ENCODE measurements around the gene ADCY2. TPM values are rescaled to one million over a fixed set of nuclear protein-coding genes. Genes with fewer than 3 reads are reported as not detected.

Gene ADCY2
- total and polyA plus RNA-seq, 2 of the 13 experiments (the other 11 are each of a cell fraction or from before 2014, with no cell fraction given) = not detected

GRCh38 chr5:7868773-7869473, 473.0 kb downstream of the ADCY2 start, which contains the start of the genes FASTKD3 and MTRR (continued):
- no peak for TF ChIP-seq NFE2L2 (IDR thresholded peaks at IDR 0.05; ENCODE audit: low read length)
- TF ChIP-seq MAFF (IDR thresholded peaks at IDR 0.05; ENCODE audit: low read depth, low read length) = no peak
- peak; percentile 80; the same call in 1 of the 2 replicates for TF ChIP-seq KLF6 (CRISPR knock-in tag; IDR thresholded peaks at IDR 0.05)
- 0 out of 2 replicates have a peak, but pooled peaks have one; percentile 63 for TF ChIP-seq TOPORS (CRISPR knock-in tag; IDR thresholded peaks at IDR 0.05)
- no peak; the same call in 1 of the 2 replicates for TF ChIP-seq ZNF564 (CRISPR knock-in tag; IDR thresholded peaks at IDR 0.05)

DNA sequence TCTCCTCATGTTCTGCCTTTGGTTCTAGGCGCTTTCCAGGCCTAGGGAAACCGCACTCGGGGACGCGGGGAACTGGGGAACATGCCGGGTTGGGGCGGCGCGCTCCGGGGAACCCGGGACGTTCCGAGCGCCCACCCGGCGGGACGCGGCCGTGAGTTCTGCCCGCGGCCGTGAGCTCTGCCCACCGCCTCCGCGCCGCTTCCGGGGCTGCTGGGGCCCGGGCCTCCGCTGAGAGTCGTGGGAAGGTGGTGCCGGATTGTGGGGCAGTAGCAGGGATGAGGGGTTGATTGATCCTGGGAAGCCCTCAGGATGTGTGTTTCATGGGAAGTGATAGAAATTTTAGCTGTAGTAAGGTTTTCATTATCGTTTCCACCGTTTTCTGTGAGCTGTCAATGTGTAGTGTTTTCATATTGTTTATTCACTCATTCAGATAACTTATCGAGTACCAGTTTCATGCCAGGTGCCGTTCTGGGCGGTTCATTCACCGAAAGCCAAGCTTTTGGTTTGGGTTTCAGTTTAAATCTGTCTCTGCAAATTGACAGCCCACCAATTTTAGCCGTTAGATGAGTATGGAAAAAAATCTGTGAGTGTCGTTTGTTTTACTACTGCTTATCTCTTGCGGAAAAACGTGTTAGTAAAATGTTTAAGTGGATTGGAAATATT, 473.7 kb downstream of the ADCY2 start:
- peaks cover 0 to 34% of the 10 kb centered on the region in 2 experiments; a peak in 2 of 5 replicates for H3K36me3 ChIP-seq (replicated peaks in 1 of 2; ENCODE audit: control insufficient read depth in 1 of 2, insufficient read depth in 2 of 2, low read length in 2 of 2)
- ATAC-seq (peak; percentile 59), DNase-seq (ENCODE audit: low spot score) (no peak), FAIRE-seq (no peak)
- H3K27me3 ChIP-seq (ENCODE audit: control insufficient read depth in 1 of 2, insufficient read depth in 2 of 2, low read length in 2 of 2) = no peaks in the 10 kb centered on the region; a peak in 1 of 5 replicates
- CTCF ChIA-PET (ENCODE audit: low intra/inter-chr PET ratio, low total read pairs) = no interaction called here
- peaks cover 68% of the 10 kb centered on the region for H3K79me2 ChIP-seq (ENCODE audit: insufficient read depth, low read length)
- peak overlapping the region; percentile 92 for H3K9ac ChIP-seq (ENCODE audit: insufficient read depth, low read depth, low read length)
- no peak overlapping the region for H2AFZ ChIP-seq (ENCODE audit: low read length)
- POLR2A ChIA-PET = interaction anchor here (0.9 to 2.1 kb wide), 4 partner anchors 9 to 588 kb away, joined by 3 to 18 read pairs (median 10); partner anchors contain the start of gene CFAP90
- H4K20me1 ChIP-seq (ENCODE audit: insufficient read depth, low read length) = peaks cover 15% of the 10 kb centered on the region; the same call in 1 of the 2 replicates
- intact Hi-C loops (cut with micrococcal nuclease; ENCODE audit: unreplicated experiment) (loop anchor here (1.0 to 5.0 kb wide), 2 partner anchors 10 to 1237 kb away; partner anchors contain the start of genes NSUN2 and SRD5A1), in situ Hi-C loops (cut with HindIII; ENCODE audit: extremely low pct_ligation_motif_present, low pct_unique_long_range_greater_than_20kb) (no loop called here)
- peak overlapping the region; percentile 84 to 89 (median 87) for H3K4me3 ChIP-seq (replicated peaks in 1 of 3; ENCODE audit: insufficient read depth in 1 of 3, low read depth in 2 of 3, low read length in 3 of 3)
- no TSS peak for BruUV-seq (replicated peaks)
- H3K9me3 ChIP-seq (ENCODE audit: low read length) = no peaks in the 10 kb centered on the region
- H3K4me1 ChIP-seq (ENCODE audit: insufficient read depth, low read length) = peaks cover 59% of the 10 kb centered on the region
- H3K4me2 ChIP-seq (ENCODE audit: low read depth, low read length) = peak overlapping the region; percentile 82
- peak overlapping the region; percentile 74 for H3K27ac ChIP-seq (ENCODE audit: extremely low read length, insufficient read depth, low read length)
- WGBS (ENCODE audit: low lambda C conversion rate) = 1% methylated on average over 12 of the region's 41 CpGs
- TF ChIP-seq ZSCAN20 (CRISPR knock-in tag; IDR thresholded peaks at IDR 0.05; ENCODE audit: borderline replicate concordance) = 0 out of 2 replicates have a peak, but pooled peaks have one; percentile 4
- no peak for TF ChIP-seq HMG20A (CRISPR knock-in tag; IDR thresholded peaks at IDR 0.05; ENCODE audit: borderline replicate concordance)
- TF ChIP-seq ZNF605 (CRISPR knock-in tag; IDR thresholded peaks at IDR 0.05) = no peak
- 0 out of 2 replicates have a peak, but pooled peaks have one; percentile 0 for TF ChIP-seq ZNF235 (CRISPR knock-in tag; IDR thresholded peaks at IDR 0.05; ENCODE audit: borderline replicate concordance)
- TF ChIP-seq ZSCAN21 (CRISPR knock-in tag; IDR thresholded peaks at IDR 0.05; ENCODE audit: borderline replicate concordance) = no peak
- 0 out of 2 replicates have a peak, but pooled peaks have one; percentile 0 for TF ChIP-seq HOXA5 (CRISPR knock-in tag; IDR thresholded peaks at IDR 0.05)
- TF ChIP-seq HMGXB4 (CRISPR knock-in tag; IDR thresholded peaks at IDR 0.05; ENCODE audit: borderline replicate concordance in 1 of 2, low read depth in 1 of 2) = peak in 1 of 2 experiments; percentile 18; a peak in 1 of 4 replicates
- TF ChIP-seq RAD21 (CRISPR knock-in tag; IDR thresholded peaks at IDR 0.05) = 0 out of 2 replicates have a peak, but pooled peaks have one; percentile 18
- TF ChIP-seq ATF7-NPFF (CRISPR knock-in tag; IDR thresholded peaks at IDR 0.05; ENCODE audit: low read depth) = peak; percentile 24; the same call in 1 of the 2 replicates
- TF ChIP-seq NFYC (CRISPR knock-in tag; IDR thresholded peaks at IDR 0.05) = no peak
- TF ChIP-seq, protein P1, sequence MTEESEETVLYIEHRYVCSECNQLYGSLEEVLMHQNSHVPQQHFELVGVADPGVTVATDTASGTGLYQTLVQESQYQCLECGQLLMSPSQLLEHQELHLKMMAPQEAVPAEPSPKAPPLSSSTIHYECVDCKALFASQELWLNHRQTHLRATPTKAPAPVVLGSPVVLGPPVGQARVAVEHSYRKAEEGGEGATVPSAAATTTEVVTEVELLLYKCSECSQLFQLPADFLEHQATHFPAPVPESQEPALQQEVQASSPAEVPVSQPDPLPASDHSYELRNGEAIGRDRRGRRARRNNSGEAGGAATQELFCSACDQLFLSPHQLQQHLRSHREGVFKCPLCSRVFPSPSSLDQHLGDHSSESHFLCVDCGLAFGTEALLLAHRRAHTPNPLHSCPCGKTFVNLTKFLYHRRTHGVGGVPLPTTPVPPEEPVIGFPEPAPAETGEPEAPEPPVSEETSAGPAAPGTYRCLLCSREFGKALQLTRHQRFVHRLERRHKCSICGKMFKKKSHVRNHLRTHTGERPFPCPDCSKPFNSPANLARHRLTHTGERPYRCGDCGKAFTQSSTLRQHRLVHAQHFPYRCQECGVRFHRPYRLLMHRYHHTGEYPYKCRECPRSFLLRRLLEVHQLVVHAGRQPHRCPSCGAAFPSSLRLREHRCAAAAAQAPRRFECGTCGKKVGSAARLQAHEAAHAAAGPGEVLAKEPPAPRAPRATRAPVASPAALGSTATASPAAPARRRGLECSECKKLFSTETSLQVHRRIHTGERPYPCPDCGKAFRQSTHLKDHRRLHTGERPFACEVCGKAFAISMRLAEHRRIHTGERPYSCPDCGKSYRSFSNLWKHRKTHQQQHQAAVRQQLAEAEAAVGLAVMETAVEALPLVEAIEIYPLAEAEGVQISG (CRISPR knock-in tag; IDR thresholded peaks at IDR 0.05) = 0 out of 2 replicates have a peak, but pooled peaks have one; percentile 6
